ENCODE measurements around the gene SCN1A.

The SCN1A gene

DNA sequence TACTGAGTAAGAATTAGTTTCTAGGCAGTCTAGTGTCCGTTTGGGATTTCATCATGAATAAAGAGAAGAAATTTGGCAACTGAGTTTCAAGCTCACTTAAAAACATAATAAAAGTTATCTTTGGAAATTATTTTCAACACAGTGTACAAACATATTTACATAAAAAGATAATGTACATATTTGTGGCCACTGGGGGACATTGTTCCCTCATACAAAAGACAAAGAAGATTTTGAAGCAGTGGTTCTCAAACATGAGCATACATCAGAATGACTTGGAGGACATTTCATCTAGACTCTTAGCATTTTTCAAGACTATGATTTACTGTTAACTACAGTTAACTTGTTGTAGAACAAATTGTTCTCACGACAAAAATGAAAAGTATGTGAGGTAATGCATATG is 158.6 kb downstream of the SCN1A start:
- DNase-seq: no peak

DNA sequence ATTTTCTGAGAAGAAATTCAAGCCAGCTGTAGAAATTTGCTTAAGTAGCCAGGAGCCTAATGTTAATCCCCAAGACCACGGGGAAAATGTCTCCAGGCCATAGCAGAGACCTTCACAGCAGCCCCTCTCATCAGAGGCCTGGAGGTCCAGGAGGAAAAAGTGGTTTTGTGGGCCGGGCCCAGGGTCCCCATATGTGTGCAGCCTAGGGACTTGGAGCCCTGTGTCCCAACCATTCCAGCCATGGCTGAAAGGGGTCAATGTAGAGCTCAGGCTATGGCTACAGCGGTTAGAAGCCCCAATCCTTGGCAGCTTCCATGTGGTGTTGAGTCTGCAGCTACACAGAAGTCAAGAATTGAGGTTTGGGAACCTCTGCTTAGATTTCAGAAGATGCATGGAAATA is 160.1 kb downstream of the SCN1A start:
- DNase-seq: no peak

DNA sequence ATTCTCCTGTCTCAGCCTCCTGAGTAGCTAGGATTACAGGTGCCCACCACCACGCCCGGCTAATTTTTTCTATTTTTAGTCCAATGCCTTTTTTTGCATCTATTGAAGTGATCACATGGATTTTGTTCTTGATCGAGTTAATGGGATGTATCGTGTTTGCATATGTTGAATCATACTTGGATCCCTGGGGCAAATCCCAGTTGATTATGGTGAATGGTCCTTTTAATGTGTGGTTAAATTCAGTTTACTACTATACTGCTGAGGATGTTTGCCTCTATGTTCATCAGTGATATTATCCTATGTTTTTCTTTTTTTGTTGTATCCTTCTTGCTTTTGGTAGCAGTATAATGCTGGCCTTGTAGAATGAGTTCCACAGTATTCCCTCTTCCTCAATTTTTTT is 166.0 kb downstream of the SCN1A start:
- DNase-seq: no peak

DNA sequence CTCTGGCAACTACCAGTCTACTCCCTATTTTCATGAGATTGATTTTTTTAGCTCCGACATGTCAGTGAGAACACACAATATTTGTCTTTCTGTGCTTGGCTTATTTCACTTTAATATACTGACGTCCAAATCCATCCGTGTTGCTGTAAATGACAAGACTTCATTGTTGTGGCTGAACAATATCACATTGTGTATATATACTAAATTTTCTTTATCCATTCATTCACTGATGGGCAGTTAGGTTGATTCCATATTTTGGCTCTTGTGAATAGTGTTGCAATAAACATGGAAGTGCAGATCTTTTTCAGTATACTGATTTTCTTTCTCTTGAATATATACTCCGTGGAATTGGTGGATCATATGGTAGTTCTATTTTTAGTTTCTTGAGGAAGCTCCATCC is 168.4 kb downstream of the SCN1A start:
- DNase-seq: no peak

DNA sequence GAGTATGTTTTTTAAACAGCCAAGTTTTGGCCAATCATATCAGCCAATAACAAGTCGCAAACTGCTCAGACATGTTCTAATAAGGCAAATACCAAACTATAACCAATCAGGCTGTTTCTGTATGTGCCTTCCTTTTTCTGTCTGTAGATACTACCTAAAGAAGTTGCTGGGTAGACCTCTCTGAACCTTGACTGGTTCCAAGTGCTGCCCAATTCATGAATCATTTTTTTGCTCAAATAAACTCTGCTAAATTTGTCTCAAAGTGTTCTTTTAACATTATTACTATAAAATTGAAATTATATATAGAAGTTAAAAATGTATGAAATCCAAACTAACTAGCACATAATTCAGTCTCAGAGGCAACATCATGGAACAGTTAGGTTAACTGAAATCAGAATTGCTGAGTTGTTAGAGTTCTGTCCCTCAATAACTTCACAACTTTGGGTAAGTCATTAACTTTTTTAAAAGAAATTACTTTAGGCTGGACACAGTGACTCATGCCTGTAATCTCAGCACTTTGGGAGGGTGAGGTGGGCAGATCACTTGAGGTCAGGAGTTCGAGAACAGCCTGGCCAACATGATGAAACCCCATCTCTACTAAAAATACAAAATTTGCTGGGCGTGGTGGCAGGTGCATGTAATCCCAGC is 169.4 kb downstream of the SCN1A start:
- DNase-seq: no peak

DNA sequence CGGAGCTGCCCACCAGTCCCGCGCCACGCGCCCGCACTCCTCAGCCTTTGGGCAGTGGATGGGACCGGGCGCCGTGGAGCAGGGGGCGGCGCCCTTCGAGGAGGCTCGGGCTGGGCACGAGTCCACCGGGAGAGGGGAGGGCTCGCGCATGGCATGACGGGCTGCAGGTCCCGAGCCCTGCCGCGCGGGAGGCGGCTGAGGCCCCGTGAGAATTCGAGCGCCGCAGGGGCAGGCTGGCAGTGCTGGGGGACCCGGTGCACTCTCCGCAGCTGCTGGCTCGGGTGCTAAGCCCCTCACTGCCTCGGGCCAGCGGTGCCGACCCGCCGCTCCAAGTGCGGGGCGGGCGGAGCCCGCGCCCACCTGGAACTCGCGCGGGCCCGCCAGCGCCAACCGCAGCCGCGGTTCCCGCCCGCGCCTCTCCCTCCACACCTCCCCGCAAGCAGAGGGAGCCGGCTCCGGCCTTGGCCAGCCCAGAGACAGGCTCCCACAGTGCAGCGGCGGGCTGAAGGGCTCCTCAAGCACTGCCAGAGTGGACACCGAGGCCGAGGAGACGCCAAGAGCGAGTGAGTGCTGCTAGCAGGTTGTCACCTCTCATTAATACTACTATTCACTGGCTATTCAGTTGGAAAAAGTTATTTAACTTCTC is 170.7 kb downstream of the SCN1A start:
- DNase-seq: no peak

DNA sequence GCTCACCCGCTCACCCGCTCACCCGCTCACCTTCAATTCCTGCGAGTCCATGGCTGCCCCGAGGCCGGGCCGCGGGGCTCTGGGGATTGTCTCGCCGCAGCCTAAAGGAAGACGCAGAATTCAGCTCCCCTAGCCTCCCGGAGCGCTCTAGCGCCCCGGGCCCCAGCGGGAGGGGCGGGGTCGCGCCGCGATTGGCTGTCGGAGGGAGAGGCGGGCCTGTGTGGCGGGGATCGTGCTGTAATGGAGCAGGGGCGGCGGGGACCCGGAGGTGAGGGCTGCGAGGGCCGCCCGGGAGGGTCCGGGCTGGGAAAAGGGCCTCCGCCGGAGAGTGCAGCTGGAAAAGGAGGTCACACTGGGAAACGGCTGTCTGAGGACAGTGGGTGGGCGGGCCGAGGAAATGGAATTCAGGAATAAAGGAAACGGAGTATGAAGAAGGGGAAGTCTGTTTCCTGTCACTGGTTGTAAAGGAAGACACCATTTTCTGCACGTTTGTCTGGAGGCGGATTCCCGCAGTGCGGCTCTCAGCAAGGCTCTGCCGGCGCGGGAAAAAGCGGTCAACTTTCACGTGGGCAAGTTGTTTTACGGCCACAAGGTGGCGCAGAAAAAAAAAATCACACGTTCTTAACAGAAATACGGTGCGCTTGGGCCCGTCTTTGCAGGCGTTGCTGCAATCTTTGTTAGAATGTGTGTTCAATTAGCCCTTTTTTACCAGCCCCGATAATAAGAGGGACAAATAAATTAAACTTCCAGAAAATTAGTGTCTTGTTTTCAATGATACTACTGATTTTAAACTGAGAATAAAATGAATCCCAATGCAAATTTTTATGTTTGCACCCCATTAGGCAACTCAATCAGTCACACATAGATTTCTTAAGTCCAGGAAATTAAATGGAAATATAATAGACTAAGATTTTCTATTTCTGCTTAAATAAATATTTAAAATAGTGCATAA is 173.9 kb downstream of the SCN1A start, which contains the start of gene TTC21B:
TSS of gene TTC21B (minus strand) at position 122 of the 952 bp plus-strand sequence. CDS start at position 51, 71 bp downstream.
- DNase-seq: peak; percentile 100

DNA sequence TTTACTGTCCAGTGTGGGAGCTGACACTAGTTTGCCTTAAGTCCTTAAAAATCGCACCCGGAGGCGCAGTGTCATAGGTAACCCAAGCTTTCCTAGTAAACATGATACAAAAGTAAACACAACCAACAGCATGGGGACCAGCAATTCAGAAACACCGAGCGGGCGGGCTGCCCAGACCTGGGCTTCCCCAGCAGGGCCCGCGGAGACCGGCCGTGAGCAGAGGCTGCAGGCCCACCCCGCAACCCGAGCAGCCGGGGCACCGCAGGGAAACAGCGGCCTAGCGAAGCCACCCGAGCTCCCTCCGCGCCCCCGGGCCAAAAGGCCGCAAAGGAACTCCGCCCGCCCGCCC is 174.5 kb downstream of the SCN1A start:
- peak; percentile 81 for DNase-seq

DNA sequence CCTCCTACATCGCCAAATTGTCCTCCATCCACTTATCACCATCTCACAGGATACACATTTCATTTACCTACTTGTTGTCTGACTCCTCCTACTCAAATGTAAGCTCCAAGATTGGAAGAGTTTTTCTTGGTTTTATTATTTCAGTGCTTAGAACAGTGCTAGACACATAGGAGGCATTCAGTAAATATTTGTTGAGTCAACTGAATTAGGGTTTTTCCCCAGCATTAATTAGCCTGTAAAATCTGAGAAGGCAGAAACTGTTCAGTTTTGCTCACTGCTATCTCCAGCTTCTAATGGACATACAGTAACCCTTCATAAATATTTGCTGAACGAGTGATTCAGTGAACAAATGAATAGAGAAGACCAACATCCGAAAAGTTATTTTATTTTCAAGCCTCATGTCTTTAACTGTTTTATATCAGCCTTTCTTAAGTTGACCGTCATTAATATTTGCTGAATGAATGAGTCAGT is 175.0 kb downstream of the SCN1A start:
- DNase-seq: peak; percentile 30

DNA sequence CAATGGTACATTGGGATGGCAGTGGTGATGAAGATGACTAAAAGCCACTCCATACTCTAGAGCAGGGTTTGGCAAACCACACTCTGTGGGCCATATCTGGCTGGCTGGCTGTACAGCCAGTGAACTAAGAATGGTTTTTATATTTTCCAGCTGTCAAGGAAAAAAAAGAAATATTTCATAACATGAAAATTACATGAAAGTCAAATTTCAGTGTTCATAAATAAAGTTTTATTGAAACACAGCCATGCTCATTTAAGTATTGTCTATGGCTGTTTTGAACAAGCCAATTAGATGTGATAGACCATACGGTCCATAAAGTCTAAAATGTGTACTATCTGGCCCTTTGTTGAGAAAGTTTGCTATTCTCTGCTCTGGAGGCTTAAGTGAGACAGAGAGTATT is 175.7 kb downstream of the SCN1A start:
- DNase-seq: no peak

DNA sequence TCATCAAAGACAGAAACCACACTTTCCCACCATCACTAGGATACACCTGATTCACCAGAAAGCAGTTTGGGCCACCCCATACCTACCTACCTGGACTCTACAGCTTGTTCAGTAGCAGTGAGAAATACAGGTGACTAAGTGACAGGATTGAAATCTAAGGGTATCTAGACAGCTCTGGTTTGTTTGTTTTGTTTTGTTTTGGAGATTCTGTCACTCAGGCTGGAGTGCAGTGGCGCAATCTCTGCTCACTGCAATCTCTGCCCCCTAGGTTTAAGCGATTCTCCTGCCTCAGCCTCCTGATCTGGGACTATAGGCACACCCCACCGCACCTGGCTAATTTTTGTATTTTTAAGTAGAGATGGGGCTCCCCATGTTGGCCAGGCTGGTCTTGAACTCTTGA is 177.4 kb downstream of the SCN1A start:
- no peak for DNase-seq

DNA sequence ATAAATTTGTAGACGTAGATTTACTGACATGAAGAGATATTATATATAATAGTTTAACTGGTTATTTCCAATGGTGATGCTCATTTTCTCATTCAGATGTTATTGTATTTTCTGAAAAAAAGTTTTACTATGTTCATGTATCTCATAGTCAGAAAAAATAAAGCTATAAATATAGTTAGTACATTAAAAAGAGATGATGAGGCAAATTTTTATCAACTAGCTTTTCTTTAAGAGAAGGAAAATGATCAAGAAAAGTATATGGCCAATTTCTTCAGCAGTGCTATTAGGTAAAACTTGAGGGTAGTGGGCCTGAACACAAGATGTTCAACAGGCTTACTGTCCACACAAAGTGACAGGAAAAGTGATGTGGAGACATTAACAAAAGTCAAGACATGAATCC is 186.0 kb downstream of the SCN1A start:
- DNase-seq: no peak

DNA sequence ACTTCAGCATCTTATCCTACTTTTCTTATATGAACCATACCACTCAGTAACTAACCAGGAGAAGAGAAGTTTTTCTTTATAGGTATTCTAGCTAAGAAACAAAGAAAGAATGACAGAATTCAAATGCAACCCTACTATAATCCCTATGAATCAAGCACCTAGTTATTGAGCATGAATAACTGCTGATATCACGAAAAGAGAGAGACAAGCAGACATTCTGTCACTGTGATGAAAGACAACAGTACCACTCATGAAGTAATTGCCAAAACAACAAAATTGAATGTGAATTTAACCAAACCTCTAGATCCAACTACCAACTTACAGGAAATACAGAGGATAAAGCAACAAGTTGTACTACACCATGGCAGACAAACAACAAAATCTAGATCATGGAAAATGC is 189.6 kb downstream of the SCN1A start:
- no peak for DNase-seq

All from NCI-H2227 treated with DMSO at 0.1 percent for 48 hours (cell line).